Neural progenitor cell (in vitro differentiated cells): Measurements from ENCODE around the gene TEX51. TPM values are rescaled to one million over a fixed set of nuclear protein-coding genes. Genes with fewer than 3 reads are reported as not detected.

ENCODE experiments used
- DNase-seq: peaks from one replicate; pipeline ENCODE4 v3.0.0-alpha.2; 2016; ENCODE audit warnings: low spot score
- H2AFZ ChIP-seq: fragments of 200-600 bp; sonication (generic); replicated peaks from 2 replicates; pipeline ENCODE4 v1.6.1; 2016; ENCODE audit warnings: antibody characterized with exemption
- H3F3A ChIP-seq: fragments of 200-600 bp; sonication (generic); 2 replicates; pipeline ENCODE4 v1.6.1; 2016; ENCODE audit warnings: antibody characterized with exemption, low read depth
- H3K27ac ChIP-seq: fragments of 200-600 bp; sonication (generic); 2 replicates; pipeline ENCODE4 v1.5.1; 2016; ENCODE audit warnings: mild to moderate bottlenecking
- H3K27me3 ChIP-seq: fragments of 200-600 bp; sonication (generic); 2 replicates; pipeline ENCODE4 v1.6.1; 2016; ENCODE audit warnings: mild to moderate bottlenecking, moderate library complexity
- H3K36me3 ChIP-seq: fragments of 200-600 bp; sonication (generic); 2 replicates; pipeline ENCODE4 v1.5.1; 2016
- H3K4me1 ChIP-seq: fragments of 200-600 bp; sonication (generic); 2 replicates; pipeline ENCODE4 v1.6.1; 2016; ENCODE audit warnings: mixed run types
- H3K4me2 ChIP-seq: fragments of 200-600 bp; sonication (generic); 2 replicates; pipeline ENCODE4 v1.6.1; 2016
- H3K4me3 ChIP-seq: fragments of 200-600 bp; sonication (generic); 2 replicates; pipeline ENCODE4 v1.5.1; 2016
- H3K79me2 ChIP-seq: fragments of 200-600 bp; sonication (generic); 2 replicates; pipeline ENCODE4 v1.6.1; 2016; ENCODE audit warnings: low read depth
- H3K9ac ChIP-seq: fragments of 200-600 bp; sonication (generic); 2 replicates; pipeline ENCODE4 v1.6.1; 2016
- H3K9me3 ChIP-seq: fragments of 200-600 bp; sonication (generic); 2 replicates; pipeline ENCODE4 v1.5.1; 2016; ENCODE audit warnings: low read depth
- H4K20me1 ChIP-seq: fragments of 200-600 bp; sonication (generic); 2 replicates; pipeline ENCODE4 v1.6.1; 2016; ENCODE audit warnings: low read depth
- H3K27ac Mint-ChIP-seq: 3 replicates; pipeline ENCODE4 v1.8.0; 2021; ENCODE audit warnings: mixed read lengths
- H3K27me3 Mint-ChIP-seq: 2 replicates; pipeline ENCODE4 v1.8.0; 2022; ENCODE audit warnings: low read depth, mild to moderate bottlenecking, inconsistent platforms, moderate library complexity, mixed read lengths; ENCODE audit not compliant: insufficient read depth
- H3K36me3 Mint-ChIP-seq: 3 replicates; pipeline ENCODE4 v1.8.0; 2021; ENCODE audit warnings: mixed read lengths
- H3K4me1 Mint-ChIP-seq: 3 replicates; pipeline ENCODE4 v1.8.0; 2021; ENCODE audit warnings: mixed read lengths
- H3K4me3 Mint-ChIP-seq: 3 replicates; pipeline ENCODE4 v1.8.0; 2021; ENCODE audit warnings: mild to moderate bottlenecking, moderate library complexity, mixed read lengths
- H3K9me3 Mint-ChIP-seq: 3 replicates; pipeline ENCODE4 v1.8.0; 2020; ENCODE audit warnings: mixed read lengths
- EZH2 ChIP-seq: fragments of 200-600 bp; sonication (generic); IDR thresholded peaks from 2 replicates; pipeline ENCODE4 v1.6.1; 2017; ENCODE audit warnings: antibody characterized with exemption, mild to moderate bottlenecking, moderate library complexity
- EZH2phosphoT487 ChIP-seq: fragments of 200-600 bp; sonication (generic); IDR thresholded peaks from 2 replicates; pipeline ENCODE4 v1.6.1; 2017; ENCODE audit warnings: antibody characterized with exemption
- total RNA-seq: library from RNA; depleted of rRNA; stranded (reverse); fragments of >200 nt; gene quantifications from 2 replicates; pipeline ENCODE4 v1.2.3, GENCODE V29; 2015; ENCODE audit warnings: low replicate concordance
- TF ChIP-seq, protein P1 (sequence below): fragments of 200-600 bp; sonication (generic); IDR thresholded peaks from 2 replicates; pipeline ENCODE4 v1.5.1; 2017; ENCODE audit warnings: antibody characterized with exemption, mild to moderate bottlenecking

Gene TEX51
- total RNA-seq, 1 donor from 2014 or later = not detected

DNA sequence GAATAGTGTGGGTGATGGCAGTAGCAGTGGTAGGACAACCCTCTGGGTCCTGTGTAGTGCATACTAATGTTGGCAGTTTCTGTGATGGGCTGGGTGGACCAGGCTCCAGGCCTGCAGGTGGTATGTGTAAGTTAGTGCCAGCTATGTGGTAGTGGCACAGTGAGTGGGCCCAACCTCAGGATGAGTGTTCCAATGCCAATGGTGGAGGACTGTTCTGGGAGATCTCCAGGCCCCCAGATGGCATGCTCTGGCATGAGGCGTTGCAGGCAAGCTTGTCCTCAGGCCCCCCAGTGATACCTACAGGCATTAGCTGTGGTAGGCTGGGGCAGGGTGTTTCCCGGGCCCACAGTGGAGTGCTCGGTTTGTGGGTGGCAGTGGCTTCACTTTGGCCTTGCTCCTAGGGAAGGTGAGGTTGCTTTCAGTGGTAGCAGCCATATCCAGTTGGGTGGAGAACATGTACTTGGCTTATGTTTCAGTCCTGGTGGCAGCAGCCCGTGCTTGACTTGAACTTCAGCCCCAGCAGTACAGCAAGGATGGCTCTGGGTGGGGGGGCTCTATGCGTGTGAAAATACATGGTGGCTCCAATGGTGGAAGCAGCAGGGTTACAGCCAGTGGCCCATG is 32.4 kb downstream of the TEX51 start:
- H3K9me3 Mint-ChIP-seq = peaks cover 8% of the 10 kb centered on the region
- H3K79me2 ChIP-seq = no peaks in the 10 kb centered on the region
- H3K9ac ChIP-seq = no peak overlapping the region
- no peak overlapping the region for H3K4me3 Mint-ChIP-seq
- H3K27ac ChIP-seq = no peak overlapping the region
- H3F3A ChIP-seq = no peaks in the 10 kb centered on the region
- no peak overlapping the region for H3K27ac Mint-ChIP-seq
- TF ChIP-seq, protein P1, sequence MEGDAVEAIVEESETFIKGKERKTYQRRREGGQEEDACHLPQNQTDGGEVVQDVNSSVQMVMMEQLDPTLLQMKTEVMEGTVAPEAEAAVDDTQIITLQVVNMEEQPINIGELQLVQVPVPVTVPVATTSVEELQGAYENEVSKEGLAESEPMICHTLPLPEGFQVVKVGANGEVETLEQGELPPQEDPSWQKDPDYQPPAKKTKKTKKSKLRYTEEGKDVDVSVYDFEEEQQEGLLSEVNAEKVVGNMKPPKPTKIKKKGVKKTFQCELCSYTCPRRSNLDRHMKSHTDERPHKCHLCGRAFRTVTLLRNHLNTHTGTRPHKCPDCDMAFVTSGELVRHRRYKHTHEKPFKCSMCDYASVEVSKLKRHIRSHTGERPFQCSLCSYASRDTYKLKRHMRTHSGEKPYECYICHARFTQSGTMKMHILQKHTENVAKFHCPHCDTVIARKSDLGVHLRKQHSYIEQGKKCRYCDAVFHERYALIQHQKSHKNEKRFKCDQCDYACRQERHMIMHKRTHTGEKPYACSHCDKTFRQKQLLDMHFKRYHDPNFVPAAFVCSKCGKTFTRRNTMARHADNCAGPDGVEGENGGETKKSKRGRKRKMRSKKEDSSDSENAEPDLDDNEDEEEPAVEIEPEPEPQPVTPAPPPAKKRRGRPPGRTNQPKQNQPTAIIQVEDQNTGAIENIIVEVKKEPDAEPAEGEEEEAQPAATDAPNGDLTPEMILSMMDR = no peak
- TF ChIP-seq EZH2 (no peak), EZH2phosphoT487 (no peak)
- H3K4me2 ChIP-seq = no peak overlapping the region
- no peaks in the 10 kb centered on the region for H3K36me3 ChIP-seq
- no peaks in the 10 kb centered on the region for H3K36me3 Mint-ChIP-seq
- no peaks in the 10 kb centered on the region for H3K9me3 ChIP-seq
- no peaks in the 10 kb centered on the region for H3K4me1 Mint-ChIP-seq
- no peak overlapping the region for H3K4me3 ChIP-seq
- peaks cover 2% of the 10 kb centered on the region for H3K27me3 Mint-ChIP-seq
- no peak for DNase-seq
- peaks cover 3% of the 10 kb centered on the region for H3K27me3 ChIP-seq
- H4K20me1 ChIP-seq = no peaks in the 10 kb centered on the region
- H3K4me1 ChIP-seq = no peaks in the 10 kb centered on the region
- no peak overlapping the region for H2AFZ ChIP-seq

DNA sequence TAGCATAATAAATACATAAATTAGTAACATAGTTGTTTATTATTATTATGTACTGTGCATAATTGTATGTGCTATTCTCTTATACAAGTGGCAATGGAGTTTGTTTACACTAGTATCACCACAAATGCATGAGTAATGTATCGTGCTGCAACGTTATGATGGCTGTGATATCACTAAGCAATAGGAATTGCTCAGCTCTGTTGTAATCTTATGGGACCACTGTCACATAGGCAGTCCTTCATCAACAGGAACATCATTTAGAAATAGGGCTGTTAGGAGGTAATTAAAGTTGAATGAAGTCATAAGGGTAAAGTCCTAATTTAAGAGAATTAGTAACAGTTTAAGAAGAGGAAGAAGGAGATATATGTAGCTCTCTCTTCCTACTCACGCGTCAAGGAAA is 33.8 kb downstream of the TEX51 start:
- no peak overlapping the region for H3K4me3 ChIP-seq
- no peaks in the 10 kb centered on the region for H4K20me1 ChIP-seq
- no peaks in the 10 kb centered on the region for H3K27me3 Mint-ChIP-seq
- no peaks in the 10 kb centered on the region for H3F3A ChIP-seq
- TF ChIP-seq, protein P1 = no peak
- no peak for TF ChIP-seq EZH2
- no peak for TF ChIP-seq EZH2phosphoT487
- H3K4me1 ChIP-seq = no peaks in the 10 kb centered on the region
- no peaks in the 10 kb centered on the region for H3K9me3 ChIP-seq
- no peak overlapping the region for H3K27ac Mint-ChIP-seq
- H2AFZ ChIP-seq = no peak overlapping the region
- H3K36me3 Mint-ChIP-seq = no peaks in the 10 kb centered on the region
- no peak overlapping the region for H3K27ac ChIP-seq
- H3K4me1 Mint-ChIP-seq = no peaks in the 10 kb centered on the region
- H3K36me3 ChIP-seq = no peaks in the 10 kb centered on the region
- no peak for DNase-seq
- H3K9ac ChIP-seq = no peak overlapping the region
- H3K27me3 ChIP-seq = peaks cover 6% of the 10 kb centered on the region
- H3K4me3 Mint-ChIP-seq = no peak overlapping the region
- no peaks in the 10 kb centered on the region for H3K79me2 ChIP-seq
- no peak overlapping the region for H3K4me2 ChIP-seq
- peaks cover 8% of the 10 kb centered on the region for H3K9me3 Mint-ChIP-seq

DNA sequence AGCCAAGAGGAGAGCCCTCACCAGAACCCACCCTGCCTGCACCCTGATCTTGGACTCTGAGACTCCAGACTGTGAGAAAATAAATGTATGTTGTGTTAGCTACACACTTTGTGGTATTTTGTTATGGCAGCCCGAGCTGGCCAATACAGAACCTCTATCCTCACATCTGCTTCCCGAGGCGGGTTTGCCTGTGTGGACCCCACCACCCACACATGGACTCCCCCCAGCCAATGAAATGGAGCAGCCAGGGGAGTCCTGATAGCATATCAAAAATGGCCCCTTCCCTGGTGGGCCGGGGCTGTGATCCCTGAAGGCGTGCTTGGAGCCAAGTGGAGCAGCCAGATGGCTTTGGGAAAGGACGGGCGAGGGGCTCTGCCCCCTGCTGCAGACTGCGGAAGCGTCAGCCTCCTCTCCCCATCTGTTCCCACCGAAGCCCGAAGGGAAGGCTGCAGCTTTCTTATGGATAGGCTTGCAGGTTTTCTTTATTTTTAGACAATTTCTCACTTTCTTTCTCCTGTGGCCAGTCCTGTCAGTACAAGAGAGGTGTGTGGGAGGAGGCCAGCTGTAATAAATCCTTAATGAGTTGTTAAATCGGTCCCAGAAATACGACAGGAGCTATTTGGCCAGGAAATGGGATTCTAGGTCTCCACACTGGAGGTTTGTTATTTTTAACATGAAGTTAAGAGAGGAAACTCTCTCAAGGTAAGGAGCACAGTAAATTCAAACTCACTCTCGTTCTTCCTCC is 34.4 kb downstream of the TEX51 start:
- H3F3A ChIP-seq = no peaks in the 10 kb centered on the region
- no peak for DNase-seq
- H3K4me1 Mint-ChIP-seq = no peaks in the 10 kb centered on the region
- no peak overlapping the region for H3K4me2 ChIP-seq
- H3K27me3 Mint-ChIP-seq = no peaks in the 10 kb centered on the region
- no peaks in the 10 kb centered on the region for H3K79me2 ChIP-seq
- TF ChIP-seq, protein P1 = no peak
- no peak for TF ChIP-seq EZH2phosphoT487
- TF ChIP-seq EZH2 = no peak
- H3K4me1 ChIP-seq = no peaks in the 10 kb centered on the region
- no peaks in the 10 kb centered on the region for H3K36me3 ChIP-seq
- H3K9ac ChIP-seq = no peak overlapping the region
- H3K27ac Mint-ChIP-seq = no peak overlapping the region
- no peak overlapping the region for H3K4me3 Mint-ChIP-seq
- no peaks in the 10 kb centered on the region for H4K20me1 ChIP-seq
- no peak overlapping the region for H3K27ac ChIP-seq
- no peak overlapping the region for H2AFZ ChIP-seq
- H3K4me3 ChIP-seq = no peak overlapping the region
- H3K27me3 ChIP-seq = peaks cover 9% of the 10 kb centered on the region
- H3K36me3 Mint-ChIP-seq = no peaks in the 10 kb centered on the region
- peaks cover 8% of the 10 kb centered on the region for H3K9me3 Mint-ChIP-seq
- no peaks in the 10 kb centered on the region for H3K9me3 ChIP-seq
